Bronchial epithelial cell (primary cell): ENCODE results near the gene LY6G6C. TPM values are rescaled to one million over a fixed set of nuclear protein-coding genes. Genes with fewer than 3 reads are reported as not detected.

Experiments used
- DNase-seq: peaks from one replicate; pipeline ENCODE4 v3.0.0-alpha.2; 2010; ENCODE audit warnings: low read depth
- FAIRE-seq: peaks from 2 replicates; lab custom pipeline; 2011; peaks lifted over from hg19 to GRCh38; lab: Jason Lieb, UNC
- H3K27me3 ChIP-seq: 2 replicates; pipeline ENCODE4 v1.5.1; 2011; ENCODE audit warnings: low read length; ENCODE audit not compliant: control insufficient read depth, insufficient read depth
- H3K36me3 ChIP-seq: 2 replicates; pipeline ENCODE4 v1.5.1; 2011; ENCODE audit warnings: low read length; ENCODE audit not compliant: control insufficient read depth, insufficient read depth
- H3K4me3 ChIP-seq: 2 replicates; pipeline ENCODE4 v1.5.1; 2011; ENCODE audit warnings: mild to moderate bottlenecking, low read depth, low read length, control low read depth
- total RNA-seq: library from RNA; depleted of rRNA; stranded (reverse); fragments of >200 nt; gene quantifications from 2 replicates; pipeline ENCODE4 v1.2.1, GENCODE V29; 2014
- TF ChIP-seq, protein P1 (sequence below): IDR thresholded peaks from 2 replicates; pipeline ENCODE4 v1.5.1; 2011; ENCODE audit warnings: mild to moderate bottlenecking, moderate library complexity, low read length, control low read depth, inconsistent platforms; ENCODE audit not compliant: insufficient read depth, severe bottlenecking

The LY6G6C gene
- total RNA-seq, 1 donor from 2014 or later, result not detected

DNA sequence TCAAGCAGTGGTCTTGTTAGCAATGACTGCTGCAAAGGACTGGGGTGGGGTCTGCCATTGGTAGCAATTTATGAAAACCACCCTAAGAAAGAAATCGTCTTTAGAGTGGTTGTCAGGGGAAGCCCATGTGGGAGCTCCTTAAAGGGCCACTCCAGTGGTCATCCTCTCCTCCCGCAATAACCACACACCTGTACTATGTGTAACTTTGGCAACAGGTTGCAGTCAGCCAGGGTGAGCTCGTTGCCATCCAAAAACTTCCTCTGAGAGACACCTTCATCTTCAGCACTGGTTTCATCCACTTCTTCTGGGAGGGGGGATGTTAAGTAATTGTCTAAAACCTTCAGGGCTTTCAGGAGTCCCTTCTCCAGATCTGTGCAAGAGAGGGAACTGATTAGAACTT is 10.5 kb upstream of the LY6G6C start:
- H3K4me3 ChIP-seq, result no peak overlapping the region
- FAIRE-seq (no peak), DNase-seq (no peak)
- TF ChIP-seq, protein P1, sequence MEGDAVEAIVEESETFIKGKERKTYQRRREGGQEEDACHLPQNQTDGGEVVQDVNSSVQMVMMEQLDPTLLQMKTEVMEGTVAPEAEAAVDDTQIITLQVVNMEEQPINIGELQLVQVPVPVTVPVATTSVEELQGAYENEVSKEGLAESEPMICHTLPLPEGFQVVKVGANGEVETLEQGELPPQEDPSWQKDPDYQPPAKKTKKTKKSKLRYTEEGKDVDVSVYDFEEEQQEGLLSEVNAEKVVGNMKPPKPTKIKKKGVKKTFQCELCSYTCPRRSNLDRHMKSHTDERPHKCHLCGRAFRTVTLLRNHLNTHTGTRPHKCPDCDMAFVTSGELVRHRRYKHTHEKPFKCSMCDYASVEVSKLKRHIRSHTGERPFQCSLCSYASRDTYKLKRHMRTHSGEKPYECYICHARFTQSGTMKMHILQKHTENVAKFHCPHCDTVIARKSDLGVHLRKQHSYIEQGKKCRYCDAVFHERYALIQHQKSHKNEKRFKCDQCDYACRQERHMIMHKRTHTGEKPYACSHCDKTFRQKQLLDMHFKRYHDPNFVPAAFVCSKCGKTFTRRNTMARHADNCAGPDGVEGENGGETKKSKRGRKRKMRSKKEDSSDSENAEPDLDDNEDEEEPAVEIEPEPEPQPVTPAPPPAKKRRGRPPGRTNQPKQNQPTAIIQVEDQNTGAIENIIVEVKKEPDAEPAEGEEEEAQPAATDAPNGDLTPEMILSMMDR, result no peak
- H3K27me3 ChIP-seq, result no peaks in the 10 kb centered on the region
- H3K36me3 ChIP-seq, result peaks cover 23% of the 10 kb centered on the region

DNA sequence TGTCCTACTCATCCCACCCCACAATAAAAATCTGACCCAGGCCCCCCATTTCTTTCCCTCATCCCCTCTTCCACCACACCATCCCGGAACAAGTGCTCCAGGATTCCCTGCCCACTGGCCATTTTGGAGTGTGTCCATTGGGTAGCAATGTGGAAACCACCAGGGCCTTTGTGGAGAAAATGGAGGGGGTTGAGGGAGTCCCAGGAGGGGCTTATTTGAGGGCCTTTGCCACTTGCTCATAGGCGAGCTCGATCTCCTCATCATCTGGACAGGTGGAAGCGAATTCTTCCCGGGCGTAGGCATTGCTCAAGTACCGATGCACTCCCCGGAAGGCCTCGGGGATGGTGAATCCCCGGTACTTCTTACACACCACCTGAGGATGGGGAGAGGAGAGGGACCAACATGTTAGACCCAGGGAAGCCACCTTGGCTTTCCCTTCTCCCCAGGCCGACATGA is 9.1 kb upstream of the LY6G6C start:
- TF ChIP-seq, protein P1, result no peak
- no peaks in the 10 kb centered on the region for H3K27me3 ChIP-seq
- H3K36me3 ChIP-seq, result peaks cover 26% of the 10 kb centered on the region
- DNase-seq, result no peak
- no peak for FAIRE-seq
- no peak overlapping the region for H3K4me3 ChIP-seq

DNA sequence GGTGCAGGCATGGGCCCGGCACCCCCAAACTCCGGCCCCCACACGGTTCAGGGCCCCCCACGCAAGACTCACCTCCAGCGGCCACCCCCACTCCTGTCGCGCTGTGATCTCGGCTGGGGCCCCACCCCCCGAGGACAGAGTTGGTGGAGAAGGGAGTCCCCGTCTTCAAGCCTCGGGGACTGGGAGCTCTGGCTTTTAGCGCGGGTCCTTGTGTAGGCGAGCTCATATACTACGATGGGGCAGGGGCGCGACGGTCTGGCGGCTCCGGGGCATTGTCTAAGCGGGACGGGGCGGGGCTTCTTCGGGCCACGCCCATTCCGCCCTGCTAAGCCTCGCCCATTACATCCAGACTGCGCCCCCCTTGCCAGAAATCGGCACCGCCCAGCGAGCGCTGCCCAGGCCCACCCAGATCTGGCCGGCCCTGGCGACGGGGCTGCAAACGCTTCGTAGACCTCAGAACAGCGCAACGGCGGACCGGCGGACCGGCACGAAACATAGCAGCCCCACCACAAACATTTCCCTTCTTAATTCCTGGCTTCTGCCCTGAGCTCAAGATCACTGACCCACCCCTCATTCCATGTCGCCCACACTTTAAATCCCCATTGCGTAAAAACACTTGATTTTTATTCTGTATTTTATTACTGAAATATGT is 8.6 kb upstream of the LY6G6C start:
- FAIRE-seq (no peak), DNase-seq (peak; percentile 59)
- Histone ChIP-seq H3K4me3 (peak overlapping the region; percentile 58), H3K36me3 (peaks cover 26% of the 10 kb centered on the region), H3K27me3 (no peaks in the 10 kb centered on the region)
- TF ChIP-seq, protein P1, result no peak

DNA sequence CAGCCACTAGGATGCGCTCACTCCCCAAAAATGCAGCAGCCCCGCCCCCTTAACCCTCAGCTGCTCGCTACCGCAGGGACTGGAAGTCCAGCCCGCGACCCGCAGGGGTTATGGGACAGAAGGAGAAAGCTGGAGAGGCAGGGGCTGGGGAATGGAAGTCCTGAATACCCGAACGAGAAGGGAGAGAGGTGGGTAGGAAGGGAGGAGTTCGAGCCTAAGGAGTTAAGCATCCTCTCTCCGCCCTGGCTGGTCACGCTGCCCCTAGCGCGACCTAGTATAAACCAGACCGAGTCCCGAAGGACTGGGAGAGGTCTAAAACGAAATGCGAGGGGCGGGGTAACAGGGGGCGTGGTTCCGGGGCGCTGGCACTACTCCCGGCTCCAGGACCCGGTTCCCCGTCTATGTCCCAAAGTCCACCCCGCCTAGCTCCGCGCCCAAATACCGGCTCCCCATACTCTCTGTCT is 8.0 kb upstream of the LY6G6C start:
- FAIRE-seq (no peak), DNase-seq (peak; percentile 65)
- Histone ChIP-seq H3K36me3 (peaks cover 26% of the 10 kb centered on the region), H3K4me3 (peak overlapping the region; percentile 58), H3K27me3 (no peaks in the 10 kb centered on the region)
- TF ChIP-seq, protein P1, result no peak

DNA sequence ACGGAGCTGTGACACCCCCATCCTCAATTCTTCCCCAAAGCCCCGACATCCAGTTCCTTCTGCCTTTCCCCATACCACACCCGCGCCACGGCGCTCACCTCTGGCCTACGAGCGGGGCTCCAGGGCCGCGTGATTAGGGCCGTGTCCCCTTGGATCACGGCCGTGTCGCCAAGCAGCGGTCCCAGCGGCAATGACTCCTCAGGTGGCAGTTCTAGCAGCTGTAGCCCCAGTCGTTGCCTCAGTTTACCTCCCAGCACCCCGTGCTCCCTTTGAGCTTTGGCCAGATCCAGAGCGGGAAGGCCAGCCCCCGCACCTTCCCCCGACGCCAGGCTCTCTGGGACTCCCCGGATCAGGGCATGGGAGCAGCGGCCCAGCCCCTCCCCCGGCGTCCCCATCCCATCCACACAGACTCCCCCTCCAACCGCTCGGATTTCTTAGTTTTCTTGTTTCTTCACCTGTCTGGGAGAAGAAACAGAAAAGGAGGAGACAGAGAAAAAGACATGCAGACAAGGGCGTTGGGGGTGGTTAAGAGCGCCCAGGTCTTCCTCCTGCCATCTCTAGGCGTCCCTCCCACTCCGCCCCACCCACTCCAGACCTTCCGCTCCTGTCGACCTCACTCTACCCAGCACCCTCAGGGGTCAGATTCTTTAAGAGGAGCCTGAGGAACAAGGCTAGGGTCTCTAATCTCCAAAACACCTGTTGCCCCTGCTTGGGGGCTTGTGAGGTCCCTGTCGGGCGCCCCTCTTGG is 7.4 kb upstream of the LY6G6C start, which contains the start of gene DDAH2:
TSS of gene DDAH2 (minus strand) at position 533 of the 748 bp plus-strand sequence. CDS start at position 395, 138 bp downstream.
- DNase-seq (no peak), FAIRE-seq (no peak)
- H3K36me3 ChIP-seq, result peaks cover 21% of the 10 kb centered on the region

More for the DNA sequence above, 7.4 kb upstream of the LY6G6C start, which contains the start of gene DDAH2:
- H3K27me3 ChIP-seq, result no peaks in the 10 kb centered on the region
- H3K4me3 ChIP-seq, result peak within 1 kb of the TSS; percentile 58
- TF ChIP-seq, protein P1, result peak; percentile 57
